ENCODE results near the gene NEMP2.

GRCh38 chr2:190506666-190507065 lies 27.9 kb downstream of the NEMP2 start:
- TF ChIP-seq CTCF (conservative IDR thresholded peaks at IDR 0.05) (no peak), EZH2 (IDR thresholded peaks at IDR 0.05; ENCODE audit: low read depth) (no peak)
